Spleen (tissue), 3 donors: Measurements from ENCODE around the gene TBC1D19.

ENCODE experiments used
- POLR2A ChIP-seq, 3 donors: fragments of 450-650 bp; IDR thresholded peaks; one replicate each; pipeline ENCODE4 v1.5.1; 2017; ENCODE audit warnings: antibody characterized with exemption in 3 of 3, mild to moderate bottlenecking in 1 of 3
- POLR2AphosphoS5 ChIP-seq, 3 donors: sonication (generic); formaldehyde crosslinking; IDR thresholded peaks; one replicate each; pipeline ENCODE4 v1.5.1; 2017; ENCODE audit warnings: antibody characterized with exemption in 3 of 3

- TF ChIP-seq POLR2AphosphoS5 (IDR thresholded peaks at IDR 0.05) (no peak), POLR2A (IDR thresholded peaks at IDR 0.05) (no peak)
These were observed 4.7 kb upstream of the TBC1D19 start for GRCh38 chr4:26579169-26579568.
